ENCODE data around the gene TMEM126B.
"Not testable (repeated sequence)": the region's sequence is repeated elsewhere in the genome, so short reads cannot be mapped to it uniquely, and the experiment has no call there.

Gene TMEM126B

DNA sequence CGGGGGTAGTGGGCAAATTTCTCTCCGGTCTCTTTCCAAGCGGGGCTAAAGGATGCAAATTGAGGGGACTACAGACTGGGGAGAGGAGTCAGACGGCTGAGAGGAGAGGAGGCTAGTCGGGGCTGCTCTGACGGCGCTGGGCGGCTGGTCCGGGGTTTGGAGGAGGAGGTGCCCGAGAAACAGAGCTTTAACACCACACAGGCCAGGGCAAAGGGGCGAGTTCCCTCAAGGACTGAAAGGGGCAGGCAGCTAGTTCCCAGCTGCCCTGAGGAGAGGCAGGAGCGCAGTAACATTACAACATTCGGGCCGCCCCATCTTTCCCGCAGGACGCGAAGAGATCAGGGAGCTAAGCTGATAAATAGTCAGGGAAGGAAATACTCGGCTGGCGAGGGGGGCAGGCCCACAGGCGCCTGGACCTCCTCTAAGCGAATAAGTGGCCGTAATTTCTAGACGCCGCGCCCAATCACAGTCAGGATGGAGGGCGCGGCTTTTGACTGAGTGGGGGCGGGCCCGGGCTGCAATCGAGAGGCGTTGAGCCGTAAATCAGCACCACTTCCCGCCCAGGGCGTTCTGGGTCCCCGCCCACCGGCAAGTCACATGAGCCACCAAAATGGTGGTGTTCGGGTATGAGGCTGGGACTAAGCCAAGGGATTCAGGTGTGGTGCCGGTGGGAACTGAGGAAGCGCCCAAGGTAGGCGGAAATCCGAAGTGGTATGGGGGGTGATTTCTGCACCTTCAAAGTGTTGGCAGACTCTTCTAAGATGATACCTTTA, at the start of gene TMEM126B:
TMEM126B (plus strand) TSS at position 596 of the 773 bp plus-strand sequence; CDS start at position 611, 15 bp downstream.
- peak; percentile 83 for DNase-seq (ENCODE audit: low read depth)

DNA sequence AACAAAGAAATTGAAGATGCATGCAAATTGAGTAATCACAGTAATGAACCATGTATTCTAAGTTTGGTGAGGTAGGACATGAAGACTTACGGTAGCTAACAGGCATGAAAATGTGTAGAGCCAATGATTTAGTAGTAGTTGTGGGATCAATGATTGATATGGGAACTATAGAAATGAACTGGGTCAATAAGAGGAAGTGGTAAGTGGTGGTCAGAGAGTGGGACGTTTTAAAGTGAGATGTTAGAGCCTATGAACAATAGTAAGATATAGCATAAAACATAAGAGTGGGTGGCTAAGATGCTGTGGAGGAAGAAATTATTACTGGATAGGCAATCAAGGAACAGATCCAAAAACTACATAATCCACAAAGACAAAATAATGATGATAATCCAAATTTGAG, 46.3 kb upstream of the TMEM126B start:
- no peak for DNase-seq (ENCODE audit: low read depth)

DNA sequence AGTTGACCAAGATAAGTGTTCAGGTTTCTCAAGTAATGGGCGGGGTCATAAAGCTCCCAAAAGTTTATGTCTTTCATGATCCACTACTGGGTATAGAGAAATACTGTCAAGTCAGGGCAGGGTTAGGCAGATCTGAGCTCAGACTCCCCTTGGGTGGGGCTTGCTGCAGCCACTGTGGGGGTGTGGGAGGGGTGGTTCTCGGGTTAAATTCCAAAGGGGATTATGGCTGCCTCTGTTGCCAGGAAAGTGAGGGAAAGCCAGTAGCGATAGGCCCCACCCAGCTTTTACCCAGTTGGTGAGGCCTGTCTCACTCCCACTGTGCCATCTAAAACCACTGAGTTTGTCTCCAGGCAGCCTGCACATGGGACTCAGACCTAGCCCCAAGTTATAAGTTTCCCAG, 39.0 kb upstream of the TMEM126B start:
- no peak for DNase-seq (ENCODE audit: low read depth)

DNA sequence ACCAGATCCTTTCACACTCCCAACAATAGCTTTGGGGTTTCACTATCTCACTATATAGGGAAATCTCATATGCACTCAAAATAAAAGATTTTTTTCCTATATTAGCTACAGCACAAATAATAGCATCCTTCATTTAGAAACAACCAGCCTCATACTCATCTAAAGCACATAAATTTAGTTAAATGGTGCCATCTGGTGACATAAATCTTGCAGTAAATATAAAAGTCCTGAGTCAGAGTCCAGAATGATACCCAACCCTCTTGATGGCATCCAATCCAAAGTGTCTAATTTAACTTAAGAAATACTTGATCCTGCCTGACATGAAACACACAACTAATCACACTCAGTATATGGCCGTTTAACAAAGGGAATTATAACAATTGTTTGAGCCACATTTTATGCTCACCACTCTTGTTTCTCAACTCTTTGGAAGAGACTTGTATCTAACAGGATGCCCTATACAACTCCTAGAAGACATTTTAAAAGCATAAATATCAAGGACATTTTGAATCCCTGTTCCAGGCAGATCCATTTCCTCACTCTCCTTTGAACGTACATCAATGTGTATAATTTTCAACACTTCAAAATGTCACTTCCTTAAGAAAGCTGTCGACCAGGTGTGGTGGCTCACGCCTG, 37.4 kb upstream of the TMEM126B start:
- no peak for DNase-seq (ENCODE audit: low read depth)

DNA sequence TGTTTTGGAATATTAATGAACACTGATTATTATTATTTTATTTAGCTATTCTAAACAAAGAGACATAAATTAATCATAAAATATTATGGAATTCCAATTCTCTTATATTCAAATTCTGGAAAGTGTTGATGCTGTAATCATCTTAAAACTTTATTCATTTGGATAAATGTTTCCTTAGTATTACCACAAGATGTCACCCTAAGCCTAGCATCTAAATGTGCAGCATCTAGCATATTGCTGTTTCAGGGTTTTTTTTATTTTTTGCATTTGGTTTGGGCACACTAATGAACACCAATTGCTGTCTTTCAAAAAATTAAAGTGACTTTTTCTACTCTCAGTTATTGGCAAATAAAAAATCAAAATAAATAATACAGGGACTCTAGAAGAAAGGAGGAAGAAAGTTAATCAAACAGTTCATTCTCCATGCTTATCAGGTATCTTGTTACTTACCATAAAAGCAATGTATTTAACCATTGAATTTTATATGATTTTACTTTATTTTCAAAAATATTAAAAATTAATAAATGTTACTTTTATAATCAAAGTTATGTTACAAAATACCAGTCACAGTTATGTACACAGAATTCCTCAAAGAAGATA, 33.0 kb upstream of the TMEM126B start:
- DNase-seq (ENCODE audit: low read depth) = no peak

DNA sequence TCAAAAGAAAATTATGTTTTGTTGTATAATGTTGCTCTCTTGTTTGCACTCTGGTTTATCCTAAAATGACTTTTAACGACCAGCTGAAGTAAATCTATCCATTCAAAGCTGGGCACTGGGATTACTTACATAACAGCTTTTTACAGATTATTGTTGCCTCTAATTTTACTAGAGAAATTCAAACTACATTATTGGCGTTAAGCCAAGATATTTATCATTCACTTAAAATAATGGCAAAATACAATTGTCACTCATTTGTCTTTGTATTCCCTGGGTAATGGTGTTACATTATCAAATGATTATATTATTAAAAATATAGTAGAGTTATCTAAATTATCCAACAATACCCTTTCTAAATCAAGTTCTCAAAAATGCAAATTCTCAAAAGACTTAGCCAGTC, 31.5 kb upstream of the TMEM126B start:
- no peak for DNase-seq (ENCODE audit: low read depth)

DNA sequence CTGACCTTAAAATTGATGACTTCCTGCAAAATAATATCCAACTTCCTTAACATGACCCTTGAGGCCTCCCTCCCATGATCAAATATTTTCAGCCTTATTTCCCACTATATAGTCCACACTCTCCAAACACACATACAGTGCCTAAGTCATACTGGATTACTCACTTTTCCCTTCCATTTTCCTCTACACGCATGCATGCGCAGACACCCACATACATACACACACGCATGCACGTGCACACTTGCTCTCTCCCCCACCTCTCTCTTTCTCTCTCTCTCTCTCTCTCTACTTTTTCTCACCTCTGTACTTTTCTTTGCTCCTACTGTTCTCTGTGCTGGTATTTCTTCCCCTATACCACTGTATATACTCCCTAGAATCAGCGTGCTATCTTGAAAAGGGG, 29.3 kb upstream of the TMEM126B start:
- no peak for DNase-seq (ENCODE audit: low read depth)

DNA sequence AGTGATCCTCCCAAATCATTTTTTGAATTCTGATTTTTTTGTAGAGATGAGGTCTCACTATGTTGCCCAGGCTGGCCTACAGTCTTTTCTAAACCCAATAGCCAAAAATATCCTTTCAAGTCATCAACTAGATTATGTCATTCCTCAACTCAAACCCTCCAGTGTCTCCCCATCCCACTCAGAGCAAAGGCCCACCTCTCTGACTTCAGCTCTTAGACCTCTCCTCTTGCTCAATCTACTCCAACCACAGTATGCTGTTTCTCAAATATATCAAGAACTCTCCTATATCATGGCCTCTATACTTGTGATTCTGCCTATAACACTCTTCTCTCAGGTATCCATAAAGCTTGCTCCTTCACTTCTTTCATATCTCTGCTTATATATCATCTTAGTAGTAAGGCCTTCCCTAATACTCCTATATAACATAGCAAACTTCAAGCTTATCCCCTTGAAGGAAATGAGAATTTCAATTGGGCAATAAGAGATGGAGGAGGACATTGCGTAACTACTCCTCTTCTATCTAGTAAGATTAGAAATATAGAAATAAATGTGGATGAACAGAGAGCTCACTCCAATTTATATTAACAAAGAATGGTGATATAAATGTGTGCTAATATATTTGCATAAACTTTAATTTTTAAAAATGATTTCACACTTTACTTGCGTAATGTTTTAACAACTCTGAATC, 25.7 kb upstream of the TMEM126B start:
- DNase-seq (ENCODE audit: low read depth) = no peak

DNA sequence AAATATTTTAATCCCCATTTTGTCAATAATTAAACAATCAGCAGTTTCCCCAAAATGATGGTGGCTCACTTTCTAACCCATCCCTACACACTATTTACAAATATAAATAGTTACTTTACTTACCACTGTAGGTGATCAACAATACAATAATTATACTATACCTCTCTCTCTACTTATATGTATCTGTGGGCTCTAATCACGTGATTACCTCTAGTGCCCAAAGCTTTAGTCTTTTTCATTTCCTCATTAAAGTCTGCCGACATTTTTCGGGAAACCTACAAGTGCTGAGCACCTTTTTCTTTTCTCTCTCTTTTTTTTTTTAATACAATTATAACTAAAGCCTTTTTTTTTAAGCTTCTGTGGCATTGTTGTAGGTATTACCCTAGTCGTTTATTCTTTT, 25.2 kb upstream of the TMEM126B start:
- DNase-seq (ENCODE audit: low read depth) = no peak

DNA sequence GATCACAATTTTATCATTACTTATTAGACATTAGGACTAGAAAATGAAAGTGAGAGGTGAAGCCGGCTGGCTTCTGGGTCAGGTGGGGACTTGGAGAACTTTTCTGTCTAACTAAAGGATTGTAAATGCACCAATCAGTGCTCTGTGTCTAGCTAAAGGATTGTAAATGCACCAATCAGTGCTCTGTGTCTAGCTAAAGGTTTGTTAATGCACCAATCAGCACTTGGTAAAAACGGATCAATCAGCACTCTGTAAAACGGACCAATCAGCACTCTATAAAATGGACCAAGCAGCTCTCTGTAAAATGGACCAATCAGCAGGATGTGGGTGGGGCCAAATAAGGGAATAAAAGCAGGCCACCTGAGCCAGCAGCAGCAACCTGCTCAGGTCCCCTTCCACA, 22.2 kb upstream of the TMEM126B start:
- not testable (repeated sequence) for DNase-seq (ENCODE audit: low read depth)

DNA sequence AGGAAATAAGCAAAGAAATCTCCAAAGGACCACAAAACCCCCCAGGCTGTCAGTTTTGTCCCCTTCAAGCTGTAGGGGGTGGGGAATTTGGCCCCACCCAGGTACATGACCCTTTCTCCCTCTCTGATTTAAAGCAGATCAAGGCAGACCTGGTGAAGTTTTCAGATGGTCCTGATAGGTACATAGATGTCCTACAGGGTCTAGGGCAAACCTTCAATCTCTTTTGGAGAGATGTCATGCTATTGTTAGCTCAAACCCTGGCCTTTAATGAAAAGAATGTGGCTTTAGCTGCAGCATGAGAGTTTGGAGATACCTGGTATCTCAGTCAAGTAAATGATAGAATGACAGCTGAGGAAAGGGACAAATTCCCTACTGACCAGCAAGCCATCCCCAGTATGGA, 19.8 kb upstream of the TMEM126B start:
- not testable (repeated sequence) for DNase-seq (ENCODE audit: low read depth)

DNA sequence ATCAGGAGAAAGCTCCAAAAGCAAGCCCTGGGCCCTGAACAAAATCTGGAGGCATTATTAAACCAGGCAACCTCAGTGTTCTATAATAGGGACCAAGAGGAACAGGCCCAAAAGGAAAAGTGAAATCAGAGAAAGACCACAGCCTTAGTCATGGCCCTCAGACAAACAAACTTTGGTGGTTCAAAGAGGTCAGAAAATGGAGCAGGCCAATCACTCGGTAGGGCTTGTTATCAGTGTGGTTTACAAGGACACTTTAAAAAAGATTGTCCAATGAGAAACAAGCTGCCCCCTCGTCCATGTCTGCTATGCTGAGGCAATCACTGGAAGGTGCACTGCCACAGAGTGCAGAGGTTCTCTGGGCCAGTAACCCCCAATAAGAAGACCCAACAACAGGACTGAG, 19.1 kb upstream of the TMEM126B start:
- not testable (repeated sequence) for DNase-seq (ENCODE audit: low read depth)

DNA sequence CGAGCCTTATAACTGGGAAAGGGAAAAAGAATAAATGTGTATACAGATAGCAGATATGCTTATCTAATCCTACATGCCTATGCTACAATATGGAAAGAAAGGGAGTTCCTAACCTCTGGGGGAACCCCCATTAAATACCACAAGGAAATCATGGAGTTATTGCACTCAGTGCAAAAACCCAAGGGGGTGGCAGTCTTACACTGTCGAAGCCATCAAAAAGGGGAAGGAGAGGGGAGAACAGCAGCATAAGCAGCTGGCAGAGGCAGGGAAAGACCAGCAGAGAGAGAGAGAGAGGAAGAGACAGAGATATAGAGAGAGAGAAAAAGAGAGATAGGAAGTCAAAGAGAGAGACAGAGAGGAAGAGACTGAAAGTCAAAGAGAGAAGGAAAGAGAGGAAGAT, 16.8 kb upstream of the TMEM126B start:
- not testable (repeated sequence) for DNase-seq (ENCODE audit: low read depth)

DNA sequence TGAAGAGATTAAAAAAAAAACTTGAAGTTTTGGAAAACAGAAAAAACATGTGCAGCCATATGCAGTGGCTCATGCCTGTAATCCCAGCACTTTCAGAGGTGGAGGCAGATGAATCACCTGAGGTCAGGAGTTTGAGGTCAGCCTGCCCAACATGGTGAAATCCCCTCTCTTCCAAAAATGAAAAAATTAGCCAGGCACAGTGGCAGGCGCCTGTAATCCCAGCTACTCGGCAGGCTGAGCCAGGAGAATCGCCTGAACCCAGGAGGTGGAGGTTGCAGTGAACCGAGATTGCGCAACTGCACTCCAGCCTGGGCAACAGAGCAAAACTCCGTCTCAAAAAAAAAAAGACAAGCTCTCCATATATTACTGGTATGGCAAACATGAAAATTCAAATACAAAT, 8.9 kb upstream of the TMEM126B start:
- no peak for DNase-seq (ENCODE audit: low read depth)

DNA sequence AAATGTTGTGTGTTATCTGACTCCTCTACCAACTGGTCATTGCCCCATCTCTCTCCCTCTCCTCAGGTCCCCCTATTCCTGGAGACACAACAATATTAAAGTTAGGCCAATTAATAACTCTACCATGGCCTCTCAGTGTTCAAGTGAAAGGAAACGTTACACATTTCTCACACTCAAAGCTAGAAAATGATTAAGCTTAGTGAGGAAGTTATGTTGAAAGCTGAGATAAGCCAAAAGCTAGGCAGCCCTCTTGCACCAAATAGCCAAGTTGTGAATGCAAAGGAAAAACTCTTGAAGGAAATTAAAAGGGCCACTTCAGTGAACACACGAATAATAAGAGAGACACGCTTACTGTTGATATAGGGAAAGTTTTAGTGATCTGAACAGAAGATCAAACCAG, 8.1 kb upstream of the TMEM126B start:
- DNase-seq (ENCODE audit: low read depth) = no peak

DNA sequence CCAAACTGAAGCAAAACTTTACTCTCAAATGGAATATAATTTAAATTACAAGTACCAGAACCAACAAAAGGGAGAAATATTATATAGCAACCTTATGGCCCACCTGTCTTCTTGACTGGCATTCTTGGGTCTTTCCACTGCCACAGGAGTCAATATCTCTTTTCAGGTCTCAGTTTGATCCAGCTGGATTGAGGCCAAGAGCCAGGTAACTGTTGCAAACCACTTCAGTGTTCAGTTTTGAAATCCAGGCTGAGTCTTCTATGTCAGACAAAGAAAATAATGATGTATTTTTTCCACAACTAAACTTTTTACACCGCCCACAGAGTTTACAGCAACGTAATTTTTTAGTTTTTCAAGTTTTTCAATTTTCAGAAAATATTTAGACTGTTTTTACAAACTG, 1.9 kb upstream of the TMEM126B start:
- DNase-seq (ENCODE audit: low read depth) = no peak

DNA sequence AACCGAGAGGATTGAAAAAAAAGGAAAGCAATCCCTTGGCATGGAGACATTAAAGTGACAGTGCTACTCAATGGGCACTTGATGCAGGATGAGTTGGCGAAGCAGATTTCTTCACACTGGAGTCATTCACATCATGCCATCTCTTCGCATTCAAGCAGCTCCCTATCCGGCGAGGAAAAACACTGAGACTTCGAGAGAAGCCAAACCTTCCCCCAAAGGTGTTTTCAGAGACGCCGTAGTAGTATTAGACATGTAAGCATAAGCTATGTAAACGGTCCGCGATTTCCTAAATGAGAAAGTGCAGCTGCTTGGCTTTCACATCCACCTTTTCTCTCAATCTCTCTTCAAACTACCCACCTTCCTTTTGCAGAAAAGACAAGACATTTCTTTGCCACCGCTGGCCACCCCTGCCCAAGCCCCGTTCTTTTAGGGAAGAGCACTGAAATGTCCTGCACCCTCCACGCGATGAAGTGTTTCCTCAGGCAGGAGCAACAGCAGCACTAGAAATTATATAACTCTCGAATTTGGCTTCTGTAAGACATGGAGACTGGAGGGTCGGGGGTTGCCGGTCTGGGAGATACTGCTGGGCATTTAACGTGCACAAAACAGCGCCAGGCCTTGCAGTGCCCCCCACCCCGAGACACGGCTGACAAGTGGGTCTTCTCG, 928 bp upstream of the TMEM126B start, which contains the start of gene DLG2:
DLG2 (minus strand) TSS at position 13 of the 666 bp plus-strand sequence.
- no peak for DNase-seq (ENCODE audit: low read depth)

DNA sequence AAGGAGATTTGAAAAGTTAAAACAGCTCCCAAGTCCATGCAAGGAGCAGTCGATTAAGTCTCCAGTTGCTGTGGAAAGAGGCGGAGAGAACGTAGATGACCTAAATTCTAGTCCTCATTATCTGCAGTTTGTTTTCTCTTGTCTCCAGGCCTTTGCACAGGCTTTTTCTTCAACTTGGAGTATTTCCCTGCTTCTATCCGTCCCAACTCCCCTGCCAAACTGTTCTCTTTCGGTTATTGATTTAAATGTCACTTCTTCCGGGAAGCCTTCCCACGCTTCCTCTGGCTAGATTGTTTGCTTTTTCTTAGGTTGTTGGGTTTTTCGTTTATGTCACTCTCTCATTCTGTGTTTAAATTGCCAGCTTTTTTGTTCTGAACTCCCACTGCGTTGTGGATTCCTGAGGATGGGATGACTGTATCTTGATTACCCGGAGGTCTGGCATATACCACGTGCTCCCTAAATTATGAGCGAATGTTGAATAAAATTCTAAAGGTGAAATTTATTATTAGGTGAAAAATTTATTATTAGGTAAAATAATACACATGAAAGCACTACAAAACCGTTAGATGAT, 463 bp downstream of the TMEM126B start:
- no peak for DNase-seq (ENCODE audit: low read depth)

DNA sequence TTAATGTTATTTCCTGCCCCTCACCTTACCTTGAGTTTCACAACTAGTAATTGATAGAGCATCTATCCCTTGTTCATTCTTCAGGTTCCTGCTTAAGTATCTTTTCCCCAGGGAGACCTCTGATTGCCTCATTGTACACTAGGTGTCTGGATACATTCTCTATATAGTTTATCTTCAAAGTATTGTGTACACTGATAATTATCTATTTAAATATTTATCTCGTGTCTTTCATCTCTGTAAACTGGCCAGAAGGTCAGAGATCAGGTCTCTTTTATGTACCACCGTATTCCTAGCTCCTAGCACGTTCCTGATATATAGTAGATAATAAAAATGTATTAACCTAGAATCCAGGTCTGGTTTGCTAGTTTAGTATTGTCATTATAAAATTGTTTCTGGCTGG, 6.4 kb downstream of the TMEM126B start:
- no peak for DNase-seq (ENCODE audit: low read depth)

DNA sequence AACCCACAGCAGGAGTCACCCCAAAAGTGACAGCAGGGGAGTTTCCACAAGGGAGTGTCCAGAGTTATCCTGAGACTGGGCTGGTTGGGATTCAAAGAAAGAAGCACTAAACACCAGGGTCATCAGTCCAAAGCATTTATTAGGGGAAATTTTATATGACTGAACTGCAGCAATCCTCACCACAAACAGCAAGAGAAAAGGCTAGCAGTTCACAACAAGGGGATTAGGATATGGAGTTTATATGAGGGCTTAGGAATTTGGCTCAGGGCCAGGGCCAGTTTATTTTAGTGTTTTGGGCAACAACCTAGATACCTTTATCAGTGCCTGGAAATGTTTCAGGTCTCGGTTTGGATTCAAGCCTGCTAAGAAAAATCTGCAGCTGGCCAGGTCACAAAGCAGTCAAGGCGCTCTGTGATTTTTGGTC, 14.8 kb downstream of the TMEM126B start:
- DNase-seq (ENCODE audit: low read depth) = no peak

DNA sequence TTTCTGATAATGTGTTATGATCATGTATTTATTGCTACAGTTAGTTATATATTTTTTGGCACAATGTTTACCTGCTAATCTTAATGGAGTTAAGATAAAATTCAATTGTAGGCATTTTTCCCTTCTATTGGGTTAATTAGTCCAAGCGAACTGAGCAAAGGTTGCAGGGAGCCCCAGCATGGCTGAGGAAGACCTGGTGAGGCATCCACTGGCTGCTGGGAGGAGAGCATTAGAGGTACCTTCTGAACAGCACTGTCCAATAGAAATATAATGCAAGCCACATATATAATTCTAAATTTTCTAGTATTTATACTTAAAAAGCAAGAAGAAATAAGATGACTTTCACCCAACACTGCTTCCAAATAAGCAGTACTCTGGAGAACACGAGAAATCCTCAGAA, 18.7 kb downstream of the TMEM126B start:
- DNase-seq (ENCODE audit: low read depth) = no peak

Data from CMK (cell line).